ENCODE data around the gene PROS1. TPM values are rescaled to one million over a fixed set of nuclear protein-coding genes. Genes with fewer than 3 reads are reported as not detected.

The PROS1 gene
- total and polyA plus RNA-seq, 9 of the 15 experiments (the other 6 are each of a cell fraction or from before 2014, with no cell fraction given), result 5.5 to 50.5 (median 22.7) TPM

GRCh38 chr3:93973131-93974126, at the start of gene PROS1 (continued):
- TF ChIP-seq CTCFL (IDR thresholded peaks at IDR 0.05; ENCODE audit: borderline replicate concordance, insufficient read depth, low read depth, low read length, poor library complexity, severe bottlenecking), result peak; percentile 1
- peak in 2 of 3 experiments; percentile 34 to 55 for TF ChIP-seq YY1 (IDR thresholded peaks at IDR 0.05; ENCODE audit: borderline replicate concordance in 1 of 3, control insufficient read depth in 1 of 3, extremely low read depth in 1 of 3, insufficient read depth in 3 of 3, insufficient read length in 1 of 3, insufficient replicate concordance in 2 of 3, low read depth in 1 of 3, low read length in 2 of 3)
- peak; percentile 31; the same call in 1 of the 2 replicates for TF ChIP-seq FOSL1 (tag; conservative IDR thresholded peaks at IDR 0.05)
- TF ChIP-seq NFXL1 (CRISPR knock-in tag; IDR thresholded peaks at IDR 0.05), result no peak
- TF ChIP-seq ZNF644 (tag; IDR thresholded peaks at IDR 0.05; ENCODE audit: low read depth), result 0 out of 2 replicates have a peak, but pooled peaks have one; percentile 52
- peak; percentile 28; the same call in 1 of the 2 replicates for TF ChIP-seq ETV5 (CRISPR knock-in tag; IDR thresholded peaks at IDR 0.05; ENCODE audit: low read depth)
- no peak for TF ChIP-seq DDX20 (tag; IDR thresholded peaks at IDR 0.05; ENCODE audit: low read depth)
- TF ChIP-seq GTF2E2 (tag; IDR thresholded peaks at IDR 0.05), result peak; percentile 50; the same call in 1 of the 2 replicates
- TF ChIP-seq RUNX1 (IDR thresholded peaks at IDR 0.05; ENCODE audit: low read depth), result no peak
- peak; percentile 53; the same call in 1 of the 2 replicates for TF ChIP-seq ZNF24 (IDR thresholded peaks at IDR 0.05)
- TF ChIP-seq ZBTB33 (CRISPR knock-in tag; IDR thresholded peaks at IDR 0.05), result 0 out of 2 replicates have a peak, but pooled peaks have one; percentile 33
- peak; percentile 86 for TF ChIP-seq RB1 (IDR thresholded peaks at IDR 0.05; ENCODE audit: low read depth)
- peak; percentile 64 for TF ChIP-seq CREM (IDR thresholded peaks at IDR 0.05; ENCODE audit: low read depth)
- TF ChIP-seq ETV1 (tag; conservative IDR thresholded peaks at IDR 0.05; ENCODE audit: low read depth), result peak; percentile 60
- peak; percentile 66 to 67; a peak in 3 of 4 replicates for TF ChIP-seq MAZ (CRISPR knock-in tag; conservative IDR thresholded peaks at IDR 0.05 in 1 of 2, IDR thresholded peaks at IDR 0.05 in 1 of 2)
- peak; percentile 73 for TF ChIP-seq VEZF1 (CRISPR knock-in tag; IDR thresholded peaks at IDR 0.05)
- TF ChIP-seq MNT (conservative IDR thresholded peaks at IDR 0.05), result peak; percentile 20 to 32; a peak in 1 of 4 replicates

All from K562 (cell line).